OCI-LY3 (cell line): Measurements from ENCODE around the gene EPX.

ENCODE experiments used
- H2AFZ ChIP-seq: fragments of 200-600, 300-600 bp; shearing (Covaris generic); 2 replicates; pipeline ENCODE4 v1.6.0; 2014; ENCODE audit warnings: antibody characterized with exemption, low read depth, low read length
- H3K27ac ChIP-seq: fragments of 200-600, 300-600 bp; sonication (generic); 2 replicates; pipeline ENCODE4 v1.5.1; 2014; ENCODE audit warnings: mild to moderate bottlenecking, low read length, moderate library complexity, mixed read lengths
- H3K27me3 ChIP-seq: fragments of 200-600, 300-600 bp; sonication (generic); 2 replicates; pipeline ENCODE4 v1.6.1; 2014; ENCODE audit warnings: low read depth, low read length, mixed read lengths
- H3K36me3 ChIP-seq: fragments of 200-600, 300-600 bp; sonication (generic); replicated peaks from 2 replicates; pipeline ENCODE3; 2014; ENCODE audit warnings: low read depth, low read length, mixed read lengths
- H3K4me1 ChIP-seq: fragments of 300-600, 200-600 bp; sonication (generic); 2 replicates; pipeline ENCODE4 v1.6.1; 2014; ENCODE audit warnings: low read length, mixed read lengths
- H3K4me2 ChIP-seq: fragments of 200-600, 300-600 bp; sonication (generic); 2 replicates; pipeline ENCODE4 v1.6.1; 2014; ENCODE audit warnings: low read length, mixed read lengths
- H3K4me3 ChIP-seq: fragments of 300-600, 200-600 bp; sonication (generic); 2 replicates; pipeline ENCODE4 v1.5.1; 2014; ENCODE audit warnings: antibody characterized with exemption, mild to moderate bottlenecking, low read length, moderate library complexity
- H3K79me2 ChIP-seq: fragments of 300-600, 200-600 bp; shearing (Covaris generic); 2 replicates; pipeline ENCODE4 v1.6.1; 2014; ENCODE audit warnings: mild to moderate bottlenecking, low read length, mixed read lengths
- H3K9ac ChIP-seq: fragments of 300-600, 200-600 bp; shearing (Covaris generic); 2 replicates; pipeline ENCODE4 v1.6.0; 2014; ENCODE audit warnings: mild to moderate bottlenecking, low read length, moderate library complexity
- H3K9me3 ChIP-seq: fragments of 200-600, 300-600 bp; shearing (Covaris generic); 2 replicates; pipeline ENCODE4 v1.6.1; 2014; ENCODE audit warnings: low read length, mixed read lengths; ENCODE audit not compliant: insufficient read depth
- H4K20me1 ChIP-seq: fragments of 200-600, 300-600 bp; sonication (generic); 2 replicates; pipeline ENCODE4 v1.6.1; 2016; ENCODE audit warnings: low read length, mixed read lengths; ENCODE audit not compliant: insufficient read depth
- CTCF ChIP-seq: fragments of 200-600, 300-600 bp; sonication (generic); IDR thresholded peaks from 2 replicates; pipeline ENCODE4 v1.5.1; 2014; ENCODE audit warnings: antibody characterized with exemption, low read length, low read depth
- EZH2phosphoT487 ChIP-seq: fragments of 200-600 bp; shearing (Covaris generic); IDR thresholded peaks from 2 replicates; pipeline ENCODE4 v1.6.1; 2018; ENCODE audit warnings: antibody characterized with exemption, mixed run types, low read depth

The EPX gene

GRCh38 chr17:58249270-58250133, 57.0 kb downstream of the EPX start:
- Histone ChIP-seq H2AFZ (peak overlapping the region; percentile 89), H4K20me1 (no peaks in the 10 kb centered on the region), H3K79me2 (no peaks in the 10 kb centered on the region), H3K4me2 (peak overlapping the region; percentile 76), H3K27me3 (peaks cover 72% of the 10 kb centered on the region), H3K4me1 (peaks cover 8% of the 10 kb centered on the region; the same call in 1 of the 2 replicates), H3K36me3 (no peaks in the 10 kb centered on the region), H3K9me3 (no peaks in the 10 kb centered on the region), H3K4me3 (peak overlapping the region; percentile 59), H3K27ac (no peak overlapping the region), H3K9ac (no peak overlapping the region; the same call in 1 of the 2 replicates)
- TF ChIP-seq CTCF = peak; percentile 71
- no peak for TF ChIP-seq EZH2phosphoT487

GRCh38 chr17:58250344-58251011, 58.0 kb downstream of the EPX start:
- Histone ChIP-seq H2AFZ (peak overlapping the region; percentile 89; the same call in 1 of the 2 replicates), H4K20me1 (no peaks in the 10 kb centered on the region), H3K4me2 (no peak overlapping the region), H3K4me3 (no peak overlapping the region), H3K27ac (no peak overlapping the region), H3K9me3 (no peaks in the 10 kb centered on the region), H3K79me2 (no peaks in the 10 kb centered on the region), H3K36me3 (no peaks in the 10 kb centered on the region), H3K4me1 (peaks cover 8% of the 10 kb centered on the region; the same call in 1 of the 2 replicates), H3K9ac (no peak overlapping the region), H3K27me3 (peaks cover 65% of the 10 kb centered on the region)
- TF ChIP-seq EZH2phosphoT487 = no peak

- H3K4me3 ChIP-seq = no peak overlapping the region
- no peak overlapping the region for H2AFZ ChIP-seq
- H4K20me1 ChIP-seq = no peaks in the 10 kb centered on the region
- H3K79me2 ChIP-seq = no peaks in the 10 kb centered on the region
- no peak overlapping the region for H3K4me2 ChIP-seq
- no peaks in the 10 kb centered on the region for H3K9me3 ChIP-seq
- H3K27ac ChIP-seq = no peak overlapping the region
- no peaks in the 10 kb centered on the region for H3K36me3 ChIP-seq
- peaks cover 56% of the 10 kb centered on the region for H3K27me3 ChIP-seq
- peaks cover 8% of the 10 kb centered on the region; the same call in 1 of the 2 replicates for H3K4me1 ChIP-seq
- TF ChIP-seq CTCF = no peak
- no peak for TF ChIP-seq EZH2phosphoT487
- no peak overlapping the region for H3K9ac ChIP-seq
Observed at GRCh38 chr17:58252141-58252540, 59.6 kb downstream of the EPX start.

- H2AFZ ChIP-seq = no peak overlapping the region
- no peak overlapping the region for H3K4me2 ChIP-seq
- no peaks in the 10 kb centered on the region for H3K79me2 ChIP-seq
- H3K27ac ChIP-seq = no peak overlapping the region
- H3K4me1 ChIP-seq = peaks cover 8% of the 10 kb centered on the region; the same call in 1 of the 2 replicates
- TF ChIP-seq CTCF (no peak), EZH2phosphoT487 (no peak)
- no peaks in the 10 kb centered on the region for H4K20me1 ChIP-seq
- H3K9ac ChIP-seq = no peak overlapping the region
- H3K27me3 ChIP-seq = peaks cover 53% of the 10 kb centered on the region
- no peak overlapping the region for H3K4me3 ChIP-seq
- no peaks in the 10 kb centered on the region for H3K36me3 ChIP-seq
- no peaks in the 10 kb centered on the region for H3K9me3 ChIP-seq
Observed at GRCh38 chr17:58253082-58253481, 60.6 kb downstream of the EPX start.
